ENCODE measurements around the gene MAD1L1.

The MAD1L1 gene

DNA sequence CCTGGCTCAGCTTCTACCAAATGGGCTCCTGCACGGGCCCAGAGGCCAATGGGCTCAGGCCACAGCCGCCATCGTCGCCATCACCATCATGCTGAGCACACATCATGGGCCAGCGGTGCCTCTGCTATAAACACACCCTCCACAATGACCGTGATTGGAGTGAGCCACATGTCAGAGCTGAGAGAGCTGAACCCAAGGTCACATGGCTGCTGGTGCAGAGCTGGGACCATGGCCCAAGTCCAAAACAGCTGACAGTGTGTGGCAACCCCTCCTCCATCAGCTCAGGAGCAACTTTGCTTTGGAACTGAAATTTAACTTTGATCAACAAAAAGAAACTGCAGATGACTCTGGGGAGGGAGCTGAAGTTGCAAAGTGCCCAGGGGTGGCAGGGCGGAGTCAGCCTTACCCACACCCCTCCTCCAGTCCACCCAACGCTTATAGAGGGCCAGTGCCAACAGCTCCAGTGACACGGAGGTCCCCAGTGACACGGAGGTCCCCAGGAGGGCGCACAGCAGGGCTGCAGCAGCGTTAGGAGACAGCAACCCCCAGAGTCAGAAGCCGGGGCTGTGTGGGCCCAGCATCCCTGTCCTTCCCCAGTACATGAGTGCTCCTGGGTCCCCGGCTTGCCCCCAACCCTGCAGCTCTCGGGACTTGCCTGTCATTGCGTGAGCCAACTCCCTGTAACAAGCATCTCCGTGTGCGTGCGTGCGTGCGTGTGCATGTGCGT, 313.0 kb downstream of the MAD1L1 start:
- Histone ChIP-seq H3K27ac (no peak overlapping the region), H3K4me3 (no peak overlapping the region), H3K36me3 (ENCODE audit: insufficient read depth, low read length) (no peaks in the 10 kb centered on the region), H3K9ac (ENCODE audit: insufficient read length) (no peak overlapping the region), H3K9me3 (ENCODE audit: low read depth, low read length) (no peaks in the 10 kb centered on the region)
- TF ChIP-seq FOXP2 (optimal IDR thresholded peaks at IDR 0.05; ENCODE audit: control extremely low read depth, extremely low read length, insufficient read depth) (no peak), POLR2AphosphoS5 (IDR thresholded peaks at IDR 0.05; ENCODE audit: borderline replicate concordance, low read depth, low read length) (no peak), EZH2 (IDR thresholded peaks at IDR 0.05) (no peak)
- DNase-seq (ENCODE audit: low read depth, low spot score) = no peak

- Histone ChIP-seq H3K36me3 (ENCODE audit: insufficient read depth, low read length) (no peaks in the 10 kb centered on the region), H3K4me3 (no peak overlapping the region), H3K9ac (ENCODE audit: insufficient read length) (no peak overlapping the region), H3K9me3 (ENCODE audit: low read depth, low read length) (no peaks in the 10 kb centered on the region), H3K27ac (no peak overlapping the region)
- no peak for DNase-seq (ENCODE audit: low read depth, low spot score)
- TF ChIP-seq EZH2 (IDR thresholded peaks at IDR 0.05) (no peak), POLR2AphosphoS5 (IDR thresholded peaks at IDR 0.05; ENCODE audit: borderline replicate concordance, low read depth, low read length) (no peak), FOXP2 (optimal IDR thresholded peaks at IDR 0.05; ENCODE audit: control extremely low read depth, extremely low read length, insufficient read depth) (no peak)
Observed at GRCh38 chr7:1918881-1919525, 313.7 kb downstream of the MAD1L1 start.

- TF ChIP-seq POLR2AphosphoS5 (IDR thresholded peaks at IDR 0.05; ENCODE audit: borderline replicate concordance, low read depth, low read length) = no peak
- no peak for TF ChIP-seq FOXP2 (optimal IDR thresholded peaks at IDR 0.05; ENCODE audit: control extremely low read depth, extremely low read length, insufficient read depth)
- no peak for TF ChIP-seq EZH2 (IDR thresholded peaks at IDR 0.05)
- Histone ChIP-seq H3K4me3 (no peak overlapping the region), H3K9ac (ENCODE audit: insufficient read length) (no peak overlapping the region), H3K36me3 (ENCODE audit: insufficient read depth, low read length) (no peaks in the 10 kb centered on the region), H3K27ac (no peak overlapping the region), H3K9me3 (ENCODE audit: low read depth, low read length) (no peaks in the 10 kb centered on the region)
- DNase-seq (ENCODE audit: low read depth, low spot score) = no peak
Observed at GRCh38 chr7:1918063-1918645, 314.6 kb downstream of the MAD1L1 start.

- Histone ChIP-seq H3K36me3 (ENCODE audit: insufficient read depth, low read length) (no peaks in the 10 kb centered on the region), H3K9me3 (ENCODE audit: low read depth, low read length) (no peaks in the 10 kb centered on the region), H3K9ac (ENCODE audit: insufficient read length) (no peak overlapping the region), H3K27ac (no peak overlapping the region), H3K4me3 (no peak overlapping the region)
- no peak for DNase-seq (ENCODE audit: low read depth, low spot score)
- TF ChIP-seq POLR2AphosphoS5 (IDR thresholded peaks at IDR 0.05; ENCODE audit: borderline replicate concordance, low read depth, low read length) (no peak), FOXP2 (optimal IDR thresholded peaks at IDR 0.05; ENCODE audit: control extremely low read depth, extremely low read length, insufficient read depth) (no peak), EZH2 (IDR thresholded peaks at IDR 0.05) (no peak)
Observed at GRCh38 chr7:1917221-1918062, 315.3 kb downstream of the MAD1L1 start.

- Histone ChIP-seq H3K4me3 (no peak overlapping the region), H3K36me3 (ENCODE audit: insufficient read depth, low read length) (no peaks in the 10 kb centered on the region), H3K9me3 (ENCODE audit: low read depth, low read length) (no peaks in the 10 kb centered on the region), H3K27ac (no peak overlapping the region), H3K9ac (ENCODE audit: insufficient read length) (no peak overlapping the region)
- TF ChIP-seq FOXP2 (optimal IDR thresholded peaks at IDR 0.05; ENCODE audit: control extremely low read depth, extremely low read length, insufficient read depth) = no peak
- no peak for TF ChIP-seq POLR2AphosphoS5 (IDR thresholded peaks at IDR 0.05; ENCODE audit: borderline replicate concordance, low read depth, low read length)
- no peak for TF ChIP-seq EZH2 (IDR thresholded peaks at IDR 0.05)
- DNase-seq (ENCODE audit: low read depth, low spot score) = no peak
Observed at GRCh38 chr7:1916601-1916970, 316.2 kb downstream of the MAD1L1 start.

- no peak overlapping the region for H3K4me3 ChIP-seq
- no peak for DNase-seq (ENCODE audit: low read depth, low spot score)
- no peak overlapping the region for H3K27ac ChIP-seq
- no peaks in the 10 kb centered on the region for H3K36me3 ChIP-seq (ENCODE audit: insufficient read depth, low read length)
- H3K9ac ChIP-seq (ENCODE audit: insufficient read length) = no peak overlapping the region
- TF ChIP-seq POLR2AphosphoS5 (IDR thresholded peaks at IDR 0.05; ENCODE audit: borderline replicate concordance, low read depth, low read length) = no peak
- no peak for TF ChIP-seq EZH2 (IDR thresholded peaks at IDR 0.05)
- TF ChIP-seq FOXP2 (optimal IDR thresholded peaks at IDR 0.05; ENCODE audit: control extremely low read depth, extremely low read length, insufficient read depth) = no peak
- no peaks in the 10 kb centered on the region for H3K9me3 ChIP-seq (ENCODE audit: low read depth, low read length)
Observed at GRCh38 chr7:1915956-1916600, 316.7 kb downstream of the MAD1L1 start.

DNA sequence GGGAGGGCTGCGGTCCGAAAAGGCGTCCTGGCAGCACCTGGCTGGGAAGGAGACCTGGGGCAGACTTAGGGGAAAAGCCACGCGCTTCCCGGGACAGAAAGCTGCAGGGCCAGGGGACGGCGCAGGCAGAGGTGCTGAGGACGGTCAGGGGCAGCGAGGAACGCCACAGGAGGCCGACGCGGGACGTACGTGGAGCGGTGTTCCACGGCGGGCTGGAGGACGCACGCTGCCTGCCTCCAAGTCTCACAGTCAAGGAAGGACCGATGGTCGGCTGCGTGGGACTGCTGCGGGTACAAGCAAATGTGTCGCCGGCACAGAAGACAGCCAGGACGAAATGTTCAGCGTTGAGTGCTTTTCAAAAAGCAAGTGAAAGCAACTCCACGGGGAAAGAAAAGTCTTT, 317.4 kb downstream of the MAD1L1 start:
- no peaks in the 10 kb centered on the region for H3K9me3 ChIP-seq (ENCODE audit: low read depth, low read length)
- DNase-seq (ENCODE audit: low read depth, low spot score) = no peak
- no peak overlapping the region for H3K4me3 ChIP-seq
- no peaks in the 10 kb centered on the region for H3K36me3 ChIP-seq (ENCODE audit: insufficient read depth, low read length)
- H3K9ac ChIP-seq (ENCODE audit: insufficient read length) = no peak overlapping the region
- TF ChIP-seq FOXP2 (optimal IDR thresholded peaks at IDR 0.05; ENCODE audit: control extremely low read depth, extremely low read length, insufficient read depth) = no peak
- no peak for TF ChIP-seq EZH2 (IDR thresholded peaks at IDR 0.05)
- TF ChIP-seq POLR2AphosphoS5 (IDR thresholded peaks at IDR 0.05; ENCODE audit: borderline replicate concordance, low read depth, low read length) = no peak
- no peak overlapping the region for H3K27ac ChIP-seq
